Measurements from ENCODE around the gene PLEKHG3.

PLEKHG3 gene

GRCh38 chr14:64773577-64773976, 69.4 kb downstream of the PLEKHG3 start:
- Histone ChIP-seq H3K4me3 (ENCODE audit: low read depth in 1 of 2, low read length in 2 of 2) (no peak overlapping the region), H3K4me1 (ENCODE audit: control insufficient read depth in 1 of 2, insufficient read depth in 2 of 2, low read length in 2 of 2) (no peaks in the 10 kb centered on the region), H3K27ac (ENCODE audit: low read depth, low read length) (no peak overlapping the region), H3K9me3 (ENCODE audit: control insufficient read depth in 1 of 2, low read length in 2 of 2) (no peaks in the 10 kb centered on the region), H3K36me3 (ENCODE audit: control insufficient read depth in 1 of 2, insufficient read depth in 2 of 2, low read length in 2 of 2) (no peaks in the 10 kb centered on the region), H3K9ac (ENCODE audit: low read depth in 1 of 2, low read length in 2 of 2) (no peak overlapping the region), H3K27me3 (ENCODE audit: control insufficient read depth in 1 of 2, insufficient read depth in 2 of 2, low read length in 2 of 2) (no peaks in the 10 kb centered on the region)

- Histone ChIP-seq H3K27me3 (ENCODE audit: control insufficient read depth in 1 of 2, insufficient read depth in 2 of 2, low read length in 2 of 2) (no peaks in the 10 kb centered on the region), H3K9me3 (ENCODE audit: control insufficient read depth in 1 of 2, low read length in 2 of 2) (no peaks in the 10 kb centered on the region), H3K9ac (ENCODE audit: low read depth in 1 of 2, low read length in 2 of 2) (no peak overlapping the region), H3K4me3 (ENCODE audit: low read depth in 1 of 2, low read length in 2 of 2) (no peak overlapping the region), H3K36me3 (ENCODE audit: control insufficient read depth in 1 of 2, insufficient read depth in 2 of 2, low read length in 2 of 2) (no peaks in the 10 kb centered on the region), H3K4me1 (ENCODE audit: control insufficient read depth in 1 of 2, insufficient read depth in 2 of 2, low read length in 2 of 2) (no peaks in the 10 kb centered on the region), H3K27ac (ENCODE audit: low read depth, low read length) (no peak overlapping the region)
Measured at GRCh38 chr14:64774272-64774671, 70.0 kb downstream of the PLEKHG3 start.

DNA sequence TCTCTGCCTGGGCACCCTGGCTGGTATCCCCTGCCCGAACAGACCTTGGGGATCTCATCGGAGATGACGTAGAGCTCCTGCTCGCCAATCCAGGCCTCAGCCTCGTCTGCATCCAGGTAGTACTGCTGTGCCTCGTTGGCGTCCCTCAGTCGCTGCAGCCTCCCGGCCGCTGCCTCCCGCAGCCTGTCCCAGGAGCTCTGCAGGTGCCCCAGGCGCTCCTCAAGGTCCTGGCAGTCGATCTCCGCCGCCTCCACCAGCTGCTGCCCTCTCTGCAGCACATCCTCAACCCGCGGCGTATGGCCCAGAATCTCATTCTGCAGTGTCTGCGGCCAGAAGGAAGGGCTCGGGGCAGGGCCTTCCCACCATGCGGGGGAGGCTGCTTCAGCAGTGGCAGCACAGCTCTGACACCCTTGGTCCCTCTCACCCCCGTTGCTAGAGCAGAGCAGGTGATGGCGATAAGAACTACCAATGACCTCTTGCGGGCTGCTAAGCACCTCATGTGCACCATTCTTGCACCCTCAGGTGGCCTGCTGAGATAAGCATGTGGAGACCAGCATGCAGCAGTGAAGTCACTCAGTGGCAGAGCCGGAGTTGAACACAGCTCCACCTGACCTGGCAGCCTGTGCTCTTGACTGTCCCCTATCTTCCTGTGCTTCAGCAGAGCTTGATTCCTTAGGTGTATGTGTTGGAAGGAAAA, 71.0 kb downstream of the PLEKHG3 start:
- H3K27ac ChIP-seq (ENCODE audit: low read depth, low read length) = no peak overlapping the region
- no peaks in the 10 kb centered on the region for H3K4me1 ChIP-seq (ENCODE audit: control insufficient read depth in 1 of 2, insufficient read depth in 2 of 2, low read length in 2 of 2)
- H3K36me3 ChIP-seq (ENCODE audit: control insufficient read depth in 1 of 2, insufficient read depth in 2 of 2, low read length in 2 of 2) = no peaks in the 10 kb centered on the region
- no peaks in the 10 kb centered on the region for H3K27me3 ChIP-seq (ENCODE audit: control insufficient read depth in 1 of 2, insufficient read depth in 2 of 2, low read length in 2 of 2)
- no peak overlapping the region for H3K9ac ChIP-seq (ENCODE audit: low read depth in 1 of 2, low read length in 2 of 2)
- H3K4me3 ChIP-seq (ENCODE audit: low read depth in 1 of 2, low read length in 2 of 2) = no peak overlapping the region
- no peaks in the 10 kb centered on the region for H3K9me3 ChIP-seq (ENCODE audit: control insufficient read depth in 1 of 2, low read length in 2 of 2)

DNA sequence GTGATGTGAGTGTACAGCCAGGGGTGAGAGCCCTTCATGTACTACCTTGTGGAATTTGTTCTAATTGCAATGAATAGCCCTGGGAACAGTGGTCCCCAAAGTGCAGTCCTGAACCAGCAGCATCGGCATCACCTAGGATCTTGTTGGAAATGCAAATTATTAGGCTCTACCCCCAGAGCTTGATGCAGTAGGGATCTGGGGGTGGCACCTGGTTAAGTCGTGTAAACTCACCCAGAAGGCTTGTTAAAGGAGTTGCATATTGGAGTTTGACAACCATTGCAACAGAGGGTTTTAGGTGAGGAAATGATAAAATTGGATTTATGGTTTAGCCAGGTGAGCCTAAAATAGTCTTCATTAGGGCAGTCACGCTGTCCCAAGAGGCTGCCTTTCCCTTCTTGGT, 73.2 kb downstream of the PLEKHG3 start:
- no peaks in the 10 kb centered on the region for H3K9me3 ChIP-seq (ENCODE audit: control insufficient read depth in 1 of 2, low read length in 2 of 2)
- no peaks in the 10 kb centered on the region for H3K27me3 ChIP-seq (ENCODE audit: control insufficient read depth in 1 of 2, insufficient read depth in 2 of 2, low read length in 2 of 2)
- H3K9ac ChIP-seq (ENCODE audit: low read depth in 1 of 2, low read length in 2 of 2) = no peak overlapping the region
- H3K27ac ChIP-seq (ENCODE audit: low read depth, low read length) = no peak overlapping the region
- no peaks in the 10 kb centered on the region for H3K4me1 ChIP-seq (ENCODE audit: control insufficient read depth in 1 of 2, insufficient read depth in 2 of 2, low read length in 2 of 2)
- no peaks in the 10 kb centered on the region for H3K36me3 ChIP-seq (ENCODE audit: control insufficient read depth in 1 of 2, insufficient read depth in 2 of 2, low read length in 2 of 2)
- H3K4me3 ChIP-seq (ENCODE audit: low read depth in 1 of 2, low read length in 2 of 2) = no peak overlapping the region

DNA sequence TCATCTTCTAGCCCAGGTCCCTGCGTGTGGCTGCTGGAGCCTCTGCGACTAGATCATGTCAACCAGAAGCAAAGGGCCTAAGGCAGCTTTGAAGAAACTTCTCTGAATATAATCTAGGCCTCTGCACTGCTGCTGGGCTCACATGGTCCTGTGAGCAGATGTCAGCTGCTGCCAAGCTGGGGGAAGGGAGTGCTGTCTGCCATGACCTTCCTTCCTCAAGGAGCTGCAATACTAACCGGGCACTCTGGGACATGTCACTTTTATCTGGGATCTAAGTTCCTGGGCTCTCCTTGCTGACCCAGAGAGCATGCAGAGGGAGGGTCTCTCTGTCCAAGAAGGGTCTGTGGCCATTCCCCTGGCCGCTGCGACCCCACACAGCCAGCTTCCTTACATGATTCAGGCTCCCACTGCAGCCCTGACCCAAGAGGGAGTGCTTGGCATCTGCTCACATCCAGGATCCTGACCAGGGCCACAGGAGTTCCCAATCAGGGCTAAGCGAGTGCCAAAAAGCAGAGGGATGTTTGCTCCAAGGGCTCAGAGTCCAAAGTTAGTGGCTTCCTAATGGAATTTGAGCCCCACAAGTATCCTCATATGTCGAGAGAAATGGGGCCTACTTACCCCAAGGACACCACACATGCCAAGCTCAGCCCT, 74.0 kb downstream of the PLEKHG3 start:
- Histone ChIP-seq H3K27ac (ENCODE audit: low read depth, low read length) (no peak overlapping the region), H3K4me3 (ENCODE audit: low read depth in 1 of 2, low read length in 2 of 2) (no peak overlapping the region), H3K27me3 (ENCODE audit: control insufficient read depth in 1 of 2, insufficient read depth in 2 of 2, low read length in 2 of 2) (no peaks in the 10 kb centered on the region), H3K36me3 (ENCODE audit: control insufficient read depth in 1 of 2, insufficient read depth in 2 of 2, low read length in 2 of 2) (no peaks in the 10 kb centered on the region), H3K9ac (ENCODE audit: low read depth in 1 of 2, low read length in 2 of 2) (no peak overlapping the region), H3K4me1 (ENCODE audit: control insufficient read depth in 1 of 2, insufficient read depth in 2 of 2, low read length in 2 of 2) (no peaks in the 10 kb centered on the region), H3K9me3 (ENCODE audit: control insufficient read depth in 1 of 2, low read length in 2 of 2) (no peaks in the 10 kb centered on the region)

- Histone ChIP-seq H3K36me3 (ENCODE audit: control insufficient read depth in 1 of 2, insufficient read depth in 2 of 2, low read length in 2 of 2) (no peaks in the 10 kb centered on the region), H3K4me3 (ENCODE audit: low read depth in 1 of 2, low read length in 2 of 2) (no peak overlapping the region), H3K4me1 (ENCODE audit: control insufficient read depth in 1 of 2, insufficient read depth in 2 of 2, low read length in 2 of 2) (no peaks in the 10 kb centered on the region), H3K27me3 (ENCODE audit: control insufficient read depth in 1 of 2, insufficient read depth in 2 of 2, low read length in 2 of 2) (peaks cover 0 to 4% of the 10 kb centered on the region in 2 donors), H3K9me3 (ENCODE audit: control insufficient read depth in 1 of 2, low read length in 2 of 2) (no peaks in the 10 kb centered on the region), H3K27ac (ENCODE audit: low read depth, low read length) (no peak overlapping the region), H3K9ac (ENCODE audit: low read depth in 1 of 2, low read length in 2 of 2) (no peak overlapping the region)
Measured at GRCh38 chr14:64779472-64779871, 75.2 kb downstream of the PLEKHG3 start.

DNA sequence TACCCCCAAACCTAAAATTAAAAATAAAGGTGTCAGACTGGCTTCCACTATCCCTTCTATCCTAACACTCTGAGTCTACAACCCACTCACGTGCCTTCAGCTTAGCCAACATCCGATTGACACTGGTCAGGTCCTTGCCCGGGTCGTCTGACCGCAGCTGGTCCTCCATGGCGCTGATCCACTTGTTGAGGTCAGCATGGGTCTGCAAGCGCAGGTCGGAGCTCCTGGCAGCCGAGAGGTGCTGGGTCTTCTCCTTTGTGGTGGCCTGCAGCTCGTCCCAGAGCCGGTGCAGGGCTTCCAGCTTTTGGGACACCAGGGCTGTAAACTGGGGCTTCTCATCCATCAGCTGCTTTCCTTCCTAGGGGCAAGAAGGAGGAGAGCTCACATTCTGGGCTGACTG, 78.0 kb downstream of the PLEKHG3 start:
- no peak overlapping the region for H3K4me3 ChIP-seq (ENCODE audit: low read depth in 1 of 2, low read length in 2 of 2)
- no peaks in the 10 kb centered on the region for H3K36me3 ChIP-seq (ENCODE audit: control insufficient read depth in 1 of 2, insufficient read depth in 2 of 2, low read length in 2 of 2)
- H3K4me1 ChIP-seq (ENCODE audit: control insufficient read depth in 1 of 2, insufficient read depth in 2 of 2, low read length in 2 of 2) = peaks cover 0 to 3% of the 10 kb centered on the region in 2 donors
- H3K9ac ChIP-seq (ENCODE audit: low read depth in 1 of 2, low read length in 2 of 2) = no peak overlapping the region
- H3K27me3 ChIP-seq (ENCODE audit: control insufficient read depth in 1 of 2, insufficient read depth in 2 of 2, low read length in 2 of 2) = peaks cover 0 to 4% of the 10 kb centered on the region in 2 donors
- H3K27ac ChIP-seq (ENCODE audit: low read depth, low read length) = no peak overlapping the region
- H3K9me3 ChIP-seq (ENCODE audit: control insufficient read depth in 1 of 2, low read length in 2 of 2) = no peaks in the 10 kb centered on the region

DNA sequence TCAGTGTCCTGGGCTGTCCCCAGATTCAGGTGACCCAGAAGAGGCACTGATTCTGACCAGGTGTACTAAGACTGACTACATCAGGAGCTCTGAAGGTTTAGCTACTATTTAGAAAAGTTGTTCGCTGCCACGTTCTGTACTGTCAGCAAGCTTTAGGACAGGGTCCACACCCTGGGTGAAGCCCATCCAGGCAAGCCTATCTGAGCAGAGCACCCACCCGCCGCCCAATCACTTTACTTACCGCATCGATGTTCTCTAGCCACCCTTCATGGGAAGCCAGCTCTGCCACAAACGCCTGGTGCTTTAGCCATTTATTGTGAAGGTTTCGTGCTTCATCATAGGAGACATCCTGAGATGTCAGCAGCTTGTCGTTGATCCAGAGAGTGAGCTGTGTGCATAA, 79.8 kb downstream of the PLEKHG3 start:
- Histone ChIP-seq H3K9me3 (ENCODE audit: control insufficient read depth in 1 of 2, low read length in 2 of 2) (no peaks in the 10 kb centered on the region), H3K27ac (ENCODE audit: low read depth, low read length) (no peak overlapping the region), H3K4me1 (ENCODE audit: control insufficient read depth in 1 of 2, insufficient read depth in 2 of 2, low read length in 2 of 2) (peaks cover 0 to 3% of the 10 kb centered on the region in 2 donors), H3K27me3 (ENCODE audit: control insufficient read depth in 1 of 2, insufficient read depth in 2 of 2, low read length in 2 of 2) (peaks cover 0 to 4% of the 10 kb centered on the region in 2 donors), H3K4me3 (ENCODE audit: low read depth in 1 of 2, low read length in 2 of 2) (no peak overlapping the region), H3K36me3 (ENCODE audit: control insufficient read depth in 1 of 2, insufficient read depth in 2 of 2, low read length in 2 of 2) (no peaks in the 10 kb centered on the region), H3K9ac (ENCODE audit: low read depth in 1 of 2, low read length in 2 of 2) (no peak overlapping the region)

DNA sequence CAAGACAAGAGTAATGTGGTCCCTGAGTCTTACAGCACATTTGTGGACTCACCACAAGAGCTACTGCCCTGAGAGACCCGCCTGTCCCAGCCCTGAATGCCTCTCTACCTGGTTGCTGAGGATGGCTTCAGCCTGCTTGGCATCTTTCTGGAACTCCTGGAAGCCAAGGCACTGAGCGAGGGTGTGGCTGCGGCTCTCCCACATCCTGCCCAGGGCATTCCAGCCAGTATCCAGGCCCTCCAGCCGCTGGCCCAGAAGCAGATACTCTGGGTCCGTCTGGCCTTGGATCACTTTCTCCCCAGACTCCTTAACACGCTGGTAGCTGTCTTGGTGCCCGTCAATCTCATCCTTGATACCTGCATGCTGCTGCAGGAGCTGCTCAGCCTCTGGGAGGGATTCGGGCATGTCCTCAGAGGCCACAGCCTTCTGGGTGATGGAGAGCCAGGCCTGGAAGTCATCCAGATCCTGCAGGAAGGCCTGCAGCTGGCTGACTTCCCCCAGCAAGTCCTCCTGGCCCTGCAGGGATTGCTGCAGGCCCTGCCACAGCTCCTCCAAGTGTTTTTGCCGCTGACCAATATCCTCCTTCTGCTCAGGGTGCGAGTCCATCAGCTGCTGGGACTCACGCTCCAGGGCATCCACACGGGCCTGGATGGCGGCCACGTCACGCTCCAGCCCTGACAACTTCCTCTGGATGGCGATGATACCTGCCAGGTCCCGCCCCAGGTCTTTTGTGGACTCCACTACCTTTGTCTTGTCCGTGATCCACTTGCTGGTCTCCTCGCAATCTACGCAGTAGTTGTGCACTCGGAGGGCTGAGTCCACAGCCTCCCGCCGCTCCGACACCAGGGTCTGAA, 82.3 kb downstream of the PLEKHG3 start:
- Histone ChIP-seq H3K4me1 (ENCODE audit: control insufficient read depth in 1 of 2, insufficient read depth in 2 of 2, low read length in 2 of 2) (peaks cover 0 to 3% of the 10 kb centered on the region in 2 donors), H3K9ac (ENCODE audit: low read depth in 1 of 2, low read length in 2 of 2) (no peak overlapping the region), H3K27ac (ENCODE audit: low read depth, low read length) (no peak overlapping the region), H3K27me3 (ENCODE audit: control insufficient read depth in 1 of 2, insufficient read depth in 2 of 2, low read length in 2 of 2) (peaks cover 0 to 4% of the 10 kb centered on the region in 2 donors), H3K9me3 (ENCODE audit: control insufficient read depth in 1 of 2, low read length in 2 of 2) (no peaks in the 10 kb centered on the region), H3K4me3 (ENCODE audit: low read depth in 1 of 2, low read length in 2 of 2) (no peak overlapping the region), H3K36me3 (ENCODE audit: control insufficient read depth in 1 of 2, insufficient read depth in 2 of 2, low read length in 2 of 2) (no peaks in the 10 kb centered on the region)

- Histone ChIP-seq H3K27ac (ENCODE audit: low read depth, low read length) (no peak overlapping the region), H3K27me3 (ENCODE audit: control insufficient read depth in 1 of 2, insufficient read depth in 2 of 2, low read length in 2 of 2) (peaks cover 0 to 4% of the 10 kb centered on the region in 2 donors)
Measured at GRCh38 chr14:64787619-64788018, 83.4 kb downstream of the PLEKHG3 start.

More at GRCh38 chr14:64787619-64788018, 83.4 kb downstream of the PLEKHG3 start:
- no peaks in the 10 kb centered on the region for H3K9me3 ChIP-seq (ENCODE audit: control insufficient read depth in 1 of 2, low read length in 2 of 2)
- H3K36me3 ChIP-seq (ENCODE audit: control insufficient read depth in 1 of 2, insufficient read depth in 2 of 2, low read length in 2 of 2) = no peaks in the 10 kb centered on the region
- H3K4me1 ChIP-seq (ENCODE audit: control insufficient read depth in 1 of 2, insufficient read depth in 2 of 2, low read length in 2 of 2) = peaks cover 0 to 3% of the 10 kb centered on the region in 2 donors
- no peak overlapping the region for H3K4me3 ChIP-seq (ENCODE audit: low read depth in 1 of 2, low read length in 2 of 2)
- H3K9ac ChIP-seq (ENCODE audit: low read depth in 1 of 2, low read length in 2 of 2) = no peak overlapping the region

Measured in duodenal mucosa (tissue), 2 donors.